Measurements from ENCODE around the gene NDUFB10. TPM values are rescaled to one million over a fixed set of nuclear protein-coding genes. Genes with fewer than 3 reads are reported as not detected.
A peak's percentile ranks its signal among the peaks of the same experiment; 100 is the strongest.
"Not testable (repeated sequence)": the region's sequence is repeated elsewhere in the genome, so short reads cannot be mapped to it uniquely, and the experiment has no call there.

Gene NDUFB10
- total RNA-seq, 2 experiments from 2014 or later, result 131 to 138 TPM

DNA sequence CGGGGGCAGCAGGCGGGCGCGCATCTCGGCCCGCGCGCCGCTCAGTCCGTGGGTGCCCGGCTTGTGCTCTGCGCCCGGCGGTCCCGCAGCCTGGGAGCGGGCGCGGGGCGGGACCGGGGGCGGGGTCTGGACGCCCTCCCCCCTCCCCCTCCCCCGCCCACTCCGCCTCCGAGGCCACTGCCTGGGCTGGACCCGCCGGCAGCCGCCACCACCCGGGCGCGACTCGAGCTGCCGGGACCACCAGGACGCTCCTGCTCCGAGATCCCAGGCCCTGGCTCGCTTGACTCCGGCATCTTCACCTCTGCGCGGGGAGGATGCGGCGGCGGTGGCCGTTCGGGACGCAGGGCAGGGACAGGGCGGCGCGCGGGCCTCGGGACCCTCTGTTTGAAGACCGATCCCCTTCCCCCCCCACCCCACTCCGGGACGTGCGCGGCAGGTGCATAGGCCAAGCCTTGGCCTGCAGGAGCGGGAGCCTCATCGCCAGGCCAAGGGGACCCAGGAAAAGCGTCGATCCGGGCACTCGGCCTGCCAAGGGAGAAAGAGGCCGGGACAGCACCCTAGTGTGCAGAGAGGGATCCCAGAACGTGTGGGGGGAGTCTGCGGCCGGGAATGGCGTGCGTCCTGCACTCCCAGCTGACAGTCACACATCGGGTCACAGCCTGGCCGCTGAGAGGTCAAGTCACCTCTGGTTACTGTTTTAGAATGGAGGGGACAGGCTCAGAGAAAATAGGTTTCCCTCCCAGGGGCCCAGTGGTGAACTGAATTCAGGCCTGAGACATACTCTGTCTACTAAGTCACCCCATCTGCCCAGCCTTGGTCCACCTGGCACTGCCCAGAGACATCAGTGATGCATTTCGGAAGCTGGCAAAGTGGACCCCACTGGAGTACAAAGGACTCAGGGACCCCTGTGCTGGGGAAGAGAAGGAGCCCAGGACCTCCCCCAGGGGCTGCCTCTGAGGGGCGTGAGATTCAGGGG lies 40.7 kb upstream of the NDUFB10 start, which contains the start of gene HS3ST6:
Gene HS3ST6, minus strand, starts transcription at position 65 of the 976 bp plus-strand sequence. CDS start 92 bp downstream, outside the sequence.
- DNase-seq, result no peak
- POLR2A ChIA-PET, result no interaction called here

DNA sequence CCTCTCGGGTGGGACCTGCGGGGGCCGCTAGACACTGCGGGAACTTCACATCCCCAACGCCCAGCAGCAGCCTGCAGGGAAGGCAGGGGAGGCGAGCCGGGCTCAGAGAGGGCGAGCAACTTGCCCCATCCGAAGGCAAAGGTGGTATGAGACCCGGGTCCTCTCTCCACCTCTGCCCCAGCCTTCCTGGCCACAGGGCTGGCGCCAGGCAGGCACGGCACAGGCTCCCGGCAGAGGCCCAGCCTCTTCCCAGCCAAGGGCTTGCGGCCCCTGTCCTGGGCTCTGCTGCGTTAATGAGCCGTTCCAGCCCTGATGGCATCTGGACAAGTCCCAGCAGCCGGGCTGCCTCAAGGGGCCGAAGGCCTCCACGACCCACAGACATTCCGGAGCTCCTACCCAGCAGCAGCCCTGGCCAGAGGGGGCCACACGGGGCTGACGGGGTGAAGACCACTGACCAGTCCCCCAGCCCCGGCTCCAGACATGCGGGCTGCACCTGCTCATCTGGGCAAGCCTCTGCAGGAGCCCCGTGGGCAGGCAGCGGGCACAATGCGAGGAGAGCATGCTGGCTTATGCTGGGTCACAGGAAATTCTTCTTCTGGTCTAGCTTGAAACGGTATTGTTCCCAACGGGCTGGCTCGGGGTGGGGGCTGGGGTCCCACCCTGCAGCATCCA lies 39.9 kb upstream of the NDUFB10 start:
- ChIA-PET CTCF (interaction anchor here (0.6 kb wide), 1 partner anchor 20 kb away, joined by 3 read pairs; no protein-coding TSS in a partner anchor), POLR2A (no interaction called here)
- no peaks in the 10 kb centered on the region for H3K36me3 Mint-ChIP-seq (ENCODE audit: low read depth)
- DNase-seq, result no peak
- no peaks in the 10 kb centered on the region for H3K4me1 Mint-ChIP-seq
- H3K9me3 Mint-ChIP-seq, result no peaks in the 10 kb centered on the region
- peaks cover 60% of the 10 kb centered on the region for H3K27me3 Mint-ChIP-seq
- no peak overlapping the region for H3K4me3 Mint-ChIP-seq
- H3K27ac Mint-ChIP-seq, result no peak overlapping the region

More for the DNA sequence above, 40.7 kb upstream of the NDUFB10 start, which contains the start of gene HS3ST6:
- Mint-ChIP-seq H3K36me3 (ENCODE audit: low read depth) (no peaks in the 10 kb centered on the region), H3K27me3 (peaks cover 60% of the 10 kb centered on the region), H3K4me1 (no peaks in the 10 kb centered on the region), H3K9me3 (no peaks in the 10 kb centered on the region), H3K4me3 (no peak within 1 kb of the TSS), H3K27ac (no peak within 1 kb of the TSS)
- CTCF ChIA-PET, result interaction anchor here (0.6 kb wide), 1 partner anchor 19 kb away, joined by 3 read pairs; no protein-coding TSS in a partner anchor

DNA sequence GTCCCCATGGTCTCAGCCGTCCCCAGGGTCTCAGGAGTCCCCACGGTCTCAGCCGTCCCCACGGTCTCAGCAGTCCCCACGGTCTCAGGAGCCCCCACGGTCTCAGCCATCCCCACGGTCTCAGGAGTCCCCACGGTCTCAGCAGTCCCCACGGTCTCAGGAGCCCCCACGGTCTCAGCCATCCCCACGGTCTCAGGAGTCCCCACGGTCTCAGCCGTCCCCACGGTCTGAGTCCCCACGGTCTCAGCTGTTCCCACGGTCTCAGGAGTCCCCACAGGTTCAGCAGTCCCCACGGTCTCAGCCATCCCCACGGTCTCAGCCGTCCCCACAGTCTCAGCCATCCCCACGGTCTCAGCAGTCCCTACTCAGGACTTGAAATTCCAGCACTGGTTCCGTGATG lies 39.2 kb upstream of the NDUFB10 start:
- H3K36me3 Mint-ChIP-seq (ENCODE audit: low read depth); H3K9me3 Mint-ChIP-seq; H3K27ac Mint-ChIP-seq; DNase-seq; CTCF ChIA-PET; H3K4me3 Mint-ChIP-seq; POLR2A ChIA-PET; H3K4me1 Mint-ChIP-seq: not testable (repeated sequence)
- peaks cover 62% of the 10 kb centered on the region for H3K27me3 Mint-ChIP-seq

DNA sequence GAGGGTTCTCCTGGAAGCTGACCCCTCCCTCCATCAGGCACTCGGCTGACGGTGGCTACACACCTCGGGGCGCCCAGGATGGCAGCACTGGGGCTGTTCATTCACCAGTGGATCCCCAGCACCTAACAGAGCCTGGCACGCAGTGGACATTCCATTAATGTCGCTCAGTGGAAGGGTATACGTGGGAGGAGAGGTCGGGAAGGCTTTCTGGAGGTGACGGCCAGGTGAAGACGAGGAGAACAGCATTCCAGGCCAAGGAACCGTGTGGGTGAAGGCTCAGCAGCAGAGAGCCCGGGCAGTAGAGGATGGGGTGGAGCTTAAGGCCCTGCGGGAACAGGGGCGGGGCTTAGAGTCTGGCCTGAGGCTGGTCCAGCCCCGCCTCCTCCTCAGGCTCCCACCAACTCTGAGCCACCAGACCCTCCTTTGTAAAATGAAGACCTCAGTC lies 38.6 kb upstream of the NDUFB10 start:
- DNase-seq, result no peak
- ChIA-PET CTCF (no interaction called here), POLR2A (interaction anchor here (0.6 kb wide), 1 partner anchor 40 kb away, joined by 3 read pairs; no protein-coding TSS in a partner anchor)
- Mint-ChIP-seq H3K9me3 (no peaks in the 10 kb centered on the region), H3K27me3 (peaks cover 57% of the 10 kb centered on the region), H3K27ac (no peak overlapping the region), H3K36me3 (ENCODE audit: low read depth) (no peaks in the 10 kb centered on the region), H3K4me3 (no peak overlapping the region), H3K4me1 (no peaks in the 10 kb centered on the region)

DNA sequence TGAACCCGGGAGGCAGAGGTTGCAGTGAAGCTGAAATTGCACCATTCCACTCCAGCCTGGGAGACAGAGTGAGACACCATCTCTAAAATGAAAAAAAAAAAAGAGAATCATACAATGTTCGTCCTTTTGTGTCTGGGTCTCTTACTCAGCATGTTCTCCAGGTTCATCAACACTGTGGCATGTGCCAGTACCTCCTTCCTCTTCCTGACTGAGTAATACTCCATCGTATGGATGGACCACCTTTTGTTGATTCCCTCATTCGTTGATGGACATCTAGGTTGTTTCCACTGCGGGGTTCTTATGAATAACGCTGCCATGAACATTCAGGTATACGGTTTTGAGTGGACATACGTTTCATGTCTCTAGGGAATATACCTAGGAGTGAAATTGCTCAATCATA lies 37.0 kb upstream of the NDUFB10 start:
- H3K4me3 Mint-ChIP-seq, result no peak overlapping the region
- ChIA-PET CTCF (no interaction called here), POLR2A (no interaction called here)
- no peaks in the 10 kb centered on the region for H3K4me1 Mint-ChIP-seq
- no peaks in the 10 kb centered on the region for H3K9me3 Mint-ChIP-seq
- no peak for DNase-seq
- no peak overlapping the region for H3K27ac Mint-ChIP-seq
- peaks cover 41% of the 10 kb centered on the region for H3K27me3 Mint-ChIP-seq
- no peaks in the 10 kb centered on the region for H3K36me3 Mint-ChIP-seq (ENCODE audit: low read depth)

GRCh38 chr16:1923299-1924034 lies 35.9 kb upstream of the NDUFB10 start:
- Mint-ChIP-seq H3K9me3 (no peaks in the 10 kb centered on the region), H3K4me1 (peaks cover 3% of the 10 kb centered on the region), H3K27ac (no peak overlapping the region), H3K36me3 (ENCODE audit: low read depth) (no peaks in the 10 kb centered on the region), H3K4me3 (no peak overlapping the region), H3K27me3 (peaks cover 39% of the 10 kb centered on the region)
- CTCF ChIA-PET, result no interaction called here
- no peak for DNase-seq
- POLR2A ChIA-PET, result interaction anchor here (0.9 kb wide), 1 partner anchor 41 kb away, joined by 3 read pairs; the partner anchor contains the start of gene RPS2

DNA sequence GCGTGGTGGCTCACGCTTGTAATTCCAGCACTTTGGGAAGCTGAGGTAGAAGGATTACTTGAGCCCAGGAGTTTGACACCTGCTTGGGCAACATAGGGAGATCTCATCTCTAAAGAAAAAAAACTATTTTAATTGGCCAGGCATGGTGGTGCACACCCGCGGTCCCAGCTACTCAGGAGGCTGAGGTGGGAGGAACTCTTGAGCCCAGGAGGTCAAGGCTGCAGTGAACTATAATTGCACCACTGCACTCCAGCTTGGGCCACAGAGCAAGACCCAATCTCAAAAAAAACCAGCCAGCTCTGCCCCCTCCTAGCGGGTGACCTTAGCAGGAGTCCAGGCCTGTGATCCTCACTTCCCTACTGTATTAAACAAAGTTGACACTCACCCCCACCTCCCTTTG lies 35.2 kb upstream of the NDUFB10 start:
- POLR2A ChIA-PET, result interaction anchor here (0.9 kb wide), 1 partner anchor 41 kb away, joined by 3 read pairs; the partner anchor contains the start of gene RPS2
- Mint-ChIP-seq H3K4me1 (peaks cover 4% of the 10 kb centered on the region), H3K27me3 (peaks cover 34% of the 10 kb centered on the region), H3K4me3 (no peak overlapping the region), H3K27ac (no peak overlapping the region), H3K36me3 (ENCODE audit: low read depth) (no peaks in the 10 kb centered on the region), H3K9me3 (no peaks in the 10 kb centered on the region)
- no peak for DNase-seq
- CTCF ChIA-PET, result no interaction called here

DNA sequence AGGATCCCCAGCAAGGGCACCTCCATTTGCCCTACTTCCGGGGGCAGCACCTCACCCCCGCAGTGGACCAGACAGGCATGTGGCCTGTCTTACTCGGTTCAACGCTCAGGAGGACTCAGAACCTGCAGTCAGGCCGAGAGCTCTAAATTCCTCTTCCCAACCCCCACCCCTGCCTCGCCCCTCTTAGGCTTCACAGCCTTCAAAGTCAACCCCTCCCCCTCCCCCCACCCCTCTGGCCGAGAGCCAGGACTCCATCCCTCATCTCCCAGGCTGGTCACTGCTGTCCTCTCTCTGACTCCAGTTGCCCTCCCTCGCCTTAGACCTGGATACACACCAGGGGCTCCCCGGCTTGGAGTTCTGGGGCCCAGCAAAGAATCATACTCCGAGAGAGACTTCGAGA lies 33.1 kb upstream of the NDUFB10 start:
- ChIA-PET CTCF (no interaction called here), POLR2A (no interaction called here)
- no peak overlapping the region for H3K27ac Mint-ChIP-seq
- peaks cover 22% of the 10 kb centered on the region for H3K27me3 Mint-ChIP-seq
- peaks cover 5% of the 10 kb centered on the region for H3K4me1 Mint-ChIP-seq
- no peak for DNase-seq
- no peak overlapping the region for H3K4me3 Mint-ChIP-seq
- no peaks in the 10 kb centered on the region for H3K36me3 Mint-ChIP-seq (ENCODE audit: low read depth)
- no peaks in the 10 kb centered on the region for H3K9me3 Mint-ChIP-seq

GRCh38 chr16:1929105-1929504 lies 30.2 kb upstream of the NDUFB10 start:
- Mint-ChIP-seq H3K36me3 (ENCODE audit: low read depth) (no peaks in the 10 kb centered on the region), H3K27ac (no peak overlapping the region)
- POLR2A ChIA-PET, result interaction anchor here (0.7 to 1.0 kb wide), 2 partner anchors 13 to 146 kb away, joined by 3 to 4 read pairs; partner anchors contain the start of gene NUBP2

GRCh38 chr16:1929578-1930337 lies 29.6 kb upstream of the NDUFB10 start:
- CTCF ChIA-PET, result interaction anchor here (0.6 to 2.8 kb wide), 12 partner anchors 10 to 1823 kb away, joined by 3 to 9 read pairs (median 3); partner anchors contain the start of genes MSRB1, NUBP2 and SPSB3
- no peak overlapping the region for H3K27ac Mint-ChIP-seq
- peaks cover 5% of the 10 kb centered on the region for H3K4me1 Mint-ChIP-seq
- peak; percentile 92 for DNase-seq
- H3K27me3 Mint-ChIP-seq, result peaks cover 2% of the 10 kb centered on the region
- H3K9me3 Mint-ChIP-seq, result no peaks in the 10 kb centered on the region
- H3K36me3 Mint-ChIP-seq (ENCODE audit: low read depth), result no peaks in the 10 kb centered on the region
- H3K4me3 Mint-ChIP-seq, result peak overlapping the region; percentile 58
- POLR2A ChIA-PET, result interaction anchor here (0.7 to 1.0 kb wide), 2 partner anchors 13 to 147 kb away, joined by 3 to 4 read pairs; partner anchors contain the start of gene NUBP2

More at GRCh38 chr16:1929105-1929504, 30.2 kb upstream of the NDUFB10 start:
- peaks cover 5% of the 10 kb centered on the region for H3K4me1 Mint-ChIP-seq
- no peaks in the 10 kb centered on the region for H3K9me3 Mint-ChIP-seq
- CTCF ChIA-PET, result interaction anchor here (0.6 to 2.8 kb wide), 13 partner anchors 11 to 1822 kb away, joined by 3 to 9 read pairs (median 3); partner anchors contain the start of genes MSRB1, NUBP2 and SPSB3
- peaks cover 5% of the 10 kb centered on the region for H3K27me3 Mint-ChIP-seq
- H3K4me3 Mint-ChIP-seq, result peak overlapping the region; percentile 64
- DNase-seq, result no peak

DNA sequence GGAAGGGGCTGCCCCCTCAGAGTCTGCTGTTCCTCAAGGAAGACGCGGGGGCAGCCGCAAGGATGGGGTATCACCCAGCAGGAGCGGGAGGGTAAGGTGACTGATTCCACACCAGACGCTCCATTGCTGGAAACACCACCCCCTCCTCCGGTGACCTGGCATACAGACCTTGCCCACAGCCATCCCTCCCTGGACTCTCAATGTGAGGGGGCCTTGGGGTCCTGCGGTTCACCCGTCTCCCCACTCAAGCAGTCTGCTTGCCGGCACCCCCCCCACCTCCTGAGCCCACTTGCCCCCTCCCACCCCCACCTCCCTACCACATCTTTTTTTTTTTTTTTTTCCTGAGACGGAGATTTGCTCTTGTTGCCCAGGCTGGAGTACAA lies 29.0 kb upstream of the NDUFB10 start:
- H3K27me3 Mint-ChIP-seq, result no peaks in the 10 kb centered on the region
- H3K27ac Mint-ChIP-seq, result no peak overlapping the region
- H3K4me3 Mint-ChIP-seq, result peak overlapping the region; percentile 17
- H3K9me3 Mint-ChIP-seq, result no peaks in the 10 kb centered on the region
- POLR2A ChIA-PET, result no interaction called here
- H3K4me1 Mint-ChIP-seq, result peaks cover 5% of the 10 kb centered on the region
- no peaks in the 10 kb centered on the region for H3K36me3 Mint-ChIP-seq (ENCODE audit: low read depth)
- DNase-seq, result no peak
- CTCF ChIA-PET, result interaction anchor here (0.7 to 2.8 kb wide), 2 partner anchors 13 to 371 kb away, joined by 3 to 9 read pairs; partner anchors contain the start of gene MSRB1

Measured in activated CD4-positive, alpha-beta memory T cell treated with anti-CD3 and anti-CD28 coated beads, Interleukin-2, amount 10 ng/mL, durations not matched to agents 7 days and 5 days (primary cell).